HG02642 (cell line): ENCODE measurements around the gene POLR1C.
"Not testable (repeated sequence)": the region's sequence is repeated elsewhere in the genome, so short reads cannot be mapped to it uniquely, and the experiment has no call there.

Source experiments
- ATAC-seq: cut with Tn5 transposase; IDR thresholded peaks from one replicate; pipeline ENCODE4 v1.9.1; 2021; ENCODE audit warnings: mild to moderate bottlenecking; ENCODE audit not compliant: unreplicated experiment, poor library complexity

Gene POLR1C

GRCh38 chr6:43557620-43558019 lies 40.7 kb downstream of the POLR1C start:
- ATAC-seq, result not testable (repeated sequence)

DNA sequence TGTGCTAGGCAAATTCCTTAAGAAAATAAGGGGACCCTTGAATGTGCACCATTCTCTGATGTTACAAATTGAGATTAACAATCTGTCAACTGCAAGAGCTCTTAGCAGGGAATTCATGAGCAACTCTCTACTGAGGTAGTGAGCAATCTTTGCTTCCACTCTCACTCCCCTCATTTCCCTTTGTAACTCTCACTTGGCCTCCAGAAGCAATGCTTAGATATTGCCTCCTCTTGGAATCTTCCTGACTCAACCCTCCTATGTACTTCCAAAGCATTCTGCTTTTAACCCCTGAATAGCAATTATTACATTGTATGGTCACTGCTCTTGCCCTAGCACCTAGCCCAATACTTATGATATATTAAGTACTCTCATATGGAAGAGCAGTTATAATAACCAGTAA lies 42.4 kb downstream of the POLR1C start:
- no peak for ATAC-seq

DNA sequence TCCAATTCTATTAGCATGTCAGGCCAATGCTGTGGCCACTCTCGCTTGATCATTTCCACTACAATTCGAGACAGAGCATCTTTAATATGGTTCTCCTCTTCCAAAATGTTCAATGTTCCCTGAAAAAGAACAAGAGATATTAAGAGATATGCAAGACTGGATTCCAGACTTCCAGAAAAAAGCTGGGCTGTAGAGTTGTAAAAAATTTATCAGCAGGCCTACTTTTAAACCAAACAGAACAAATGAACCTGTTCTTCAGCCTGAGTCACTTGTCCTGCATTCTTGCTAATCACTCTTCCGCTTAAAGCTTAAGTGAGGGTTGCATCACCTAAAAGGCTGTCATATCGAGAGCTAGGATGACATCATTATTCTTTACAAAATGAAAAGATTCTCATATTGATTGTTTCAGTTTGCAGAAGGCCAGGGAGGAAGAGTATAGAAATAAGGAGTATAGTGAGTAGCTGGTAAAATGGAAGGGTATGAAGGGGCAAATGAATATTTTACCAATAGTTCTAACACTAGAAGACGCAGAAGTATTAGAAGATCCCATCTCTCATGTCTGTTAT lies 54.1 kb downstream of the POLR1C start:
- no peak for ATAC-seq
